Activated CD4-positive, CD25-positive, alpha-beta regulatory T cell (primary cell): ENCODE measurements around the gene ADD1.

Source experiments
- DNase-seq, 4 experiments: peaks; one replicate each; lab custom pipeline; 2025; lab: John Stamatoyannopoulos, UW

The ADD1 gene

GRCh38 chr4:2834001-2834921, 9.4 kb upstream of the ADD1 start:
- DNase-seq: no peak

GRCh38 chr4:2835978-2836377, 7.7 kb upstream of the ADD1 start:
- no peak for DNase-seq

GRCh38 chr4:2836391-2836859, 7.2 kb upstream of the ADD1 start:
- no peak for DNase-seq

GRCh38 chr4:2837110-2837903, 6.3 kb upstream of the ADD1 start:
- DNase-seq: no peak

GRCh38 chr4:2837904-2838496, 5.6 kb upstream of the ADD1 start:
- DNase-seq: peak in 3 of 4 experiments; percentile 35 to 68 (median 60)

GRCh38 chr4:2839060-2839459, 4.6 kb upstream of the ADD1 start:
- DNase-seq: no peak

GRCh38 chr4:2842687-2843262, 869 bp upstream of the ADD1 start:
- no peak for DNase-seq

- no peak for DNase-seq
Observed at GRCh38 chr4:2843941-2844584, 419 bp downstream of the ADD1 start.

GRCh38 chr4:2846172-2846571, 2.5 kb downstream of the ADD1 start:
- no peak for DNase-seq

GRCh38 chr4:2847302-2847871, 3.7 kb downstream of the ADD1 start:
- DNase-seq: no peak

GRCh38 chr4:2848449-2848848, 4.8 kb downstream of the ADD1 start:
- DNase-seq: no peak

GRCh38 chr4:2849267-2850152, 5.9 kb downstream of the ADD1 start:
- no peak for DNase-seq

- DNase-seq: no peak
Observed at GRCh38 chr4:2850966-2851798, 7.5 kb downstream of the ADD1 start.

- DNase-seq: no peak
Observed at GRCh38 chr4:2852481-2852921, 8.9 kb downstream of the ADD1 start.

- no peak for DNase-seq
Observed at GRCh38 chr4:2855584-2855983, 11.9 kb downstream of the ADD1 start.

GRCh38 chr4:2856266-2856665, 12.6 kb downstream of the ADD1 start:
- DNase-seq: no peak

GRCh38 chr4:2857349-2857927, 13.8 kb downstream of the ADD1 start:
- no peak for DNase-seq

- no peak for DNase-seq
Observed at GRCh38 chr4:2858451-2859217, 15.0 kb downstream of the ADD1 start.
